GM23338 (cell line): ENCODE results near the gene DNAJC1. TPM values are rescaled to one million over a fixed set of nuclear protein-coding genes. Genes with fewer than 3 reads are reported as not detected.

Source experiments
- ATAC-seq: fragments of 200-7000 bp; cut with Tn5 transposase; 3 replicates; pipeline ENCODE4 v1.9.1; 2020
- DNase-seq: peaks from one replicate; pipeline ENCODE4 v3.0.0-alpha.2; 2015; ENCODE audit warnings: low spot score
- H2AFZ ChIP-seq: fragments of 200-600 bp; sonication (generic); 2 replicates; pipeline ENCODE4 v1.8.0; 2016; ENCODE audit warnings: antibody characterized with exemption, mild to moderate bottlenecking, moderate library complexity
- H3F3A ChIP-seq: fragments of 200-600 bp; sonication (generic); replicated peaks from 2 replicates; pipeline ENCODE4 v1.8.0; 2017; ENCODE audit warnings: antibody characterized with exemption, mixed run types, low read depth
- H3K27ac ChIP-seq: fragments of 200-600 bp; sonication (generic); 2 replicates; pipeline ENCODE4 v1.6.1; 2016; ENCODE audit warnings: low read depth
- H3K27me3 ChIP-seq: fragments of 200-600 bp; sonication (generic); 2 replicates; pipeline ENCODE4 v1.8.0; 2016; ENCODE audit warnings: mild to moderate bottlenecking, mixed run types, moderate library complexity; ENCODE audit not compliant: insufficient read depth
- H3K36me3 ChIP-seq: fragments of 200-600 bp; sonication (generic); 2 replicates; pipeline ENCODE4 v1.8.0; 2016; ENCODE audit warnings: mild to moderate bottlenecking; ENCODE audit not compliant: insufficient read depth
- H3K4me1 ChIP-seq: fragments of 200-600 bp; sonication (generic); 2 replicates; pipeline ENCODE4 v1.8.0; 2016; ENCODE audit warnings: mild to moderate bottlenecking, moderate library complexity; ENCODE audit not compliant: insufficient read depth
- H3K4me2 ChIP-seq: fragments of 200-600 bp; sonication (generic); 2 replicates; pipeline ENCODE4 v1.7.1; 2017; ENCODE audit warnings: mixed run types
- H3K4me3 ChIP-seq: fragments of 200-600 bp; sonication (generic); 2 replicates; pipeline ENCODE4 v1.6.1; 2016; ENCODE audit warnings: mixed run types
- H3K79me2 ChIP-seq: fragments of 200-600 bp; sonication (generic); replicated peaks from 2 replicates; pipeline ENCODE4 v1.8.0; 2017; ENCODE audit warnings: mild to moderate bottlenecking; ENCODE audit not compliant: insufficient read depth
- H3K9me2 ChIP-seq: fragments of 200-600 bp; sonication (generic); 2 replicates; pipeline ENCODE4 v1.8.0; 2017; ENCODE audit not compliant: insufficient read depth
- H4K20me1 ChIP-seq: fragments of 200-600 bp; sonication (generic); replicated peaks from 2 replicates; pipeline ENCODE4 v1.8.0; 2017; ENCODE audit warnings: mild to moderate bottlenecking; ENCODE audit not compliant: insufficient read depth
- H3K27ac Mint-ChIP-seq: 2 replicates; pipeline ENCODE4 v1.8.0; 2020; ENCODE audit warnings: inconsistent platforms, mild to moderate bottlenecking, moderate library complexity, mixed read lengths
- H3K27me3 Mint-ChIP-seq: 3 replicates; pipeline ENCODE4 v1.8.0; 2022; ENCODE audit warnings: low read depth, mild to moderate bottlenecking, moderate library complexity, mixed read lengths, inconsistent platforms; ENCODE audit not compliant: insufficient read depth, poor library complexity
- H3K36me3 Mint-ChIP-seq: 3 replicates; pipeline ENCODE4 v1.8.0; 2021; ENCODE audit warnings: low read depth, mild to moderate bottlenecking, inconsistent platforms, moderate library complexity, mixed read lengths
- H3K4me1 Mint-ChIP-seq: 3 replicates; pipeline ENCODE4 v1.8.0; 2020; ENCODE audit warnings: mild to moderate bottlenecking, inconsistent platforms, mixed read lengths
- H3K4me3 Mint-ChIP-seq: 3 replicates; pipeline ENCODE4 v1.8.0; 2021; ENCODE audit warnings: moderate library complexity, mild to moderate bottlenecking, inconsistent platforms, mixed read lengths
- H3K9me3 Mint-ChIP-seq: 3 replicates; pipeline ENCODE4 v1.8.0; 2020; ENCODE audit warnings: moderate library complexity, mild to moderate bottlenecking, inconsistent platforms, mixed read lengths
- CREB1 ChIP-seq: fragments of 250-450 bp; sonication (Bioruptor Pico); IDR thresholded peaks from 2 replicates; pipeline ENCODE4 v1.5.0; 2020; ENCODE audit warnings: low read depth, mild to moderate bottlenecking, moderate library complexity
- CTCF ChIP-seq, 2 experiments: fragments of 200-600 bp in 1 of 2; sonication (generic) in 1 of 2; conservative IDR thresholded peaks; 2 replicates each; pipeline versions ENCODE4 v1.5.1 to v1.6.1; 2016 to 2017; ENCODE audit warnings: antibody characterized with exemption in 2 of 2, low read depth in 2 of 2, mild to moderate bottlenecking in 2 of 2, moderate library complexity in 1 of 2
- EZH2 ChIP-seq: fragments of 200-600 bp; sonication (generic); IDR thresholded peaks from one replicate; pipeline ENCODE4 v1.8.0; 2017; ENCODE audit warnings: antibody characterized with exemption, mild to moderate bottlenecking, low read depth; ENCODE audit not compliant: unreplicated experiment
- EZH2phosphoT487 ChIP-seq: fragments of 200-600 bp; sonication (generic); IDR thresholded peaks from one replicate; pipeline ENCODE4 v1.8.1; 2018; ENCODE audit warnings: antibody characterized with exemption; ENCODE audit not compliant: unreplicated experiment
- JUNB ChIP-seq: IDR thresholded peaks from one replicate; pipeline ENCODE4 v1.6.1; 2016; ENCODE audit warnings: antibody characterized with exemption; ENCODE audit not compliant: unreplicated experiment
- NANOG ChIP-seq: IDR thresholded peaks from 2 replicates; pipeline ENCODE4 v1.6.1; 2016; ENCODE audit warnings: antibody characterized with exemption, borderline replicate concordance
- POLR2AphosphoS5 ChIP-seq: IDR thresholded peaks from 2 replicates; pipeline ENCODE4 v1.6.1; 2016; ENCODE audit warnings: antibody characterized with exemption, low read depth
- REST ChIP-seq: IDR thresholded peaks from one replicate; pipeline ENCODE4 v1.6.1; 2018; ENCODE audit warnings: antibody characterized with exemption; ENCODE audit not compliant: unreplicated experiment
- STAT1 ChIP-seq: IDR thresholded peaks from one replicate; pipeline ENCODE4 v1.6.1; 2016; ENCODE audit warnings: antibody characterized with exemption; ENCODE audit not compliant: unreplicated experiment
- ZNF114 ChIP-seq: fragments of 250-450 bp; sonication (Bioruptor Pico); IDR thresholded peaks from 2 replicates; pipeline ENCODE4 v1.5.0; 2020; ENCODE audit warnings: mild to moderate bottlenecking, moderate library complexity
- ZNF331 ChIP-seq: fragments of 250-450 bp; sonication (Bioruptor Pico); IDR thresholded peaks from 2 replicates; pipeline ENCODE4 v1.5.0; 2020; ENCODE audit warnings: low read depth, mild to moderate bottlenecking, moderate library complexity
- ZNF462 ChIP-seq: fragments of 250-450 bp; sonication (Bioruptor Pico); IDR thresholded peaks from 2 replicates; pipeline ENCODE4 v1.5.0; 2020; ENCODE audit warnings: mild to moderate bottlenecking, moderate library complexity
- polyA plus RNA-seq: library from polyadenylated mRNA; unstranded; fragments of >200 nt; fragmentation: Nextera tagmentation; extraction: Ambion mirVana; gene quantifications from 2 replicates; pipeline ENCODE4 v1.2.1, GENCODE V29; 2016
- total RNA-seq: library from RNA; depleted of rRNA; stranded (reverse); fragments of >200 nt; shearing (Covaris generic); gene quantifications from 2 replicates; pipeline ENCODE4 v1.2.3, GENCODE V29; 2014

DNAJC1 gene
- total and polyA plus RNA-seq, 2 experiments from 2014 or later: 38.6 to 45.3 TPM

- H4K20me1 ChIP-seq: no peaks in the 10 kb centered on the region
- no peaks in the 10 kb centered on the region for H3F3A ChIP-seq
- no peaks in the 10 kb centered on the region for H3K36me3 Mint-ChIP-seq
- H3K4me1 ChIP-seq: peaks cover 31% of the 10 kb centered on the region
- TF ChIP-seq ZNF331 (CRISPR knock-in tag) (no peak), JUNB (no peak), ZNF114 (CRISPR knock-in tag) (no peak), CTCF (conservative IDR thresholded peaks at IDR 0.05; ENCODE audit: low read depth in 2 of 2) (no peak), NANOG (no peak), REST (no peak), STAT1 (no peak), EZH2 (no peak), POLR2AphosphoS5 (no peak), CREB1 (no peak), EZH2phosphoT487 (no peak)
- DNase-seq: peak; percentile 27
- no peaks in the 10 kb centered on the region for H3K36me3 ChIP-seq
- peaks cover 3% of the 10 kb centered on the region for H3K27me3 Mint-ChIP-seq
- no peaks in the 10 kb centered on the region for H3K27me3 ChIP-seq
- peak; percentile 78 for ATAC-seq
- peak overlapping the region; percentile 80 for H3K27ac Mint-ChIP-seq
- H2AFZ ChIP-seq: no peak overlapping the region
- no peaks in the 10 kb centered on the region for H3K9me2 ChIP-seq
- no peaks in the 10 kb centered on the region for H3K9me3 Mint-ChIP-seq
- peak overlapping the region; percentile 5; the same call in 1 of the 2 replicates for H3K4me2 ChIP-seq
- H3K4me1 Mint-ChIP-seq: peaks cover 30% of the 10 kb centered on the region
- H3K27ac ChIP-seq: peak overlapping the region; percentile 63
- no peak overlapping the region for H3K4me3 ChIP-seq
- H3K4me3 Mint-ChIP-seq: no peak overlapping the region
- no peaks in the 10 kb centered on the region for H3K79me2 ChIP-seq
Observed at GRCh38 chr10:21912625-21913024, 90.9 kb downstream of the DNAJC1 start.

GRCh38 chr10:21910798-21911197 lies 92.7 kb downstream of the DNAJC1 start:
- no peak for DNase-seq
- Mint-ChIP-seq H3K4me1 (peaks cover 27% of the 10 kb centered on the region), H3K27ac (no peak overlapping the region), H3K36me3 (no peaks in the 10 kb centered on the region), H3K27me3 (peaks cover 3% of the 10 kb centered on the region), H3K4me3 (no peak overlapping the region), H3K9me3 (no peaks in the 10 kb centered on the region)
- peaks cover 28% of the 10 kb centered on the region for H3K4me1 ChIP-seq
- H3K4me3 ChIP-seq: no peak overlapping the region
- no peaks in the 10 kb centered on the region for H3K79me2 ChIP-seq
- H4K20me1 ChIP-seq: no peaks in the 10 kb centered on the region
- no peak overlapping the region for H3K27ac ChIP-seq
- ATAC-seq: no peak
- H3K9me2 ChIP-seq: no peaks in the 10 kb centered on the region
- H3K4me2 ChIP-seq: no peak overlapping the region
- no peaks in the 10 kb centered on the region for H3K27me3 ChIP-seq
- H3K36me3 ChIP-seq: no peaks in the 10 kb centered on the region
- no peak overlapping the region for H2AFZ ChIP-seq
- H3F3A ChIP-seq: no peaks in the 10 kb centered on the region
- TF ChIP-seq NANOG: no peak
- TF ChIP-seq ZNF462 (CRISPR knock-in tag): no peak
